ENCODE results near the gene ANKRD35.

Gene ANKRD35

GRCh38 chr1:145892486-145893087 lies 6.9 kb upstream of the ANKRD35 start:
- no peak for DNase-seq

- peak; percentile 96 for DNase-seq
Measured at GRCh38 chr1:145891587-145892485, 6.2 kb upstream of the ANKRD35 start.

- DNase-seq = no peak
Measured at GRCh38 chr1:145891143-145891542, 5.5 kb upstream of the ANKRD35 start.

GRCh38 chr1:145889722-145890121 lies 4.1 kb upstream of the ANKRD35 start:
- no peak for DNase-seq

GRCh38 chr1:145887631-145888030 lies 2.0 kb upstream of the ANKRD35 start:
- DNase-seq = no peak

GRCh38 chr1:145886816-145887215 lies 1.1 kb upstream of the ANKRD35 start:
- no peak for DNase-seq

- DNase-seq = no peak
Measured at GRCh38 chr1:145886390-145886789, 724 bp upstream of the ANKRD35 start.

- no peak for DNase-seq
Measured at GRCh38 chr1:145884675-145885074, 991 bp downstream of the ANKRD35 start.

- peak; percentile 83 for DNase-seq
Measured at GRCh38 chr1:145879775-145880174, 5.9 kb downstream of the ANKRD35 start.

GRCh38 chr1:145878724-145879123 lies 6.9 kb downstream of the ANKRD35 start:
- no peak for DNase-seq

GRCh38 chr1:145877923-145878486 lies 7.7 kb downstream of the ANKRD35 start:
- no peak for DNase-seq

- DNase-seq = no peak
Measured at GRCh38 chr1:145874646-145875045, 11.0 kb downstream of the ANKRD35 start.

GRCh38 chr1:145871994-145872924 lies 13.4 kb downstream of the ANKRD35 start:
- no peak for DNase-seq

GRCh38 chr1:145868232-145868631 lies 17.4 kb downstream of the ANKRD35 start:
- no peak for DNase-seq

GRCh38 chr1:145863282-145864018 lies 22.2 kb downstream of the ANKRD35 start:
- DNase-seq = no peak

- DNase-seq = peak; percentile 85
Measured at GRCh38 chr1:145859491-145860023, 26.1 kb downstream of the ANKRD35 start.

GRCh38 chr1:145858901-145859490 lies 26.7 kb downstream of the ANKRD35 start, which contains the start of gene PIAS3:
Gene PIAS3, minus strand, starts transcription at chr1:145859081. Its CDS starts 91 bp downstream, at chr1:145858990.
- peak; percentile 94 for DNase-seq

- DNase-seq = peak; percentile 81
Measured at GRCh38 chr1:145858238-145858900, 27.3 kb downstream of the ANKRD35 start.

GRCh38 chr1:145857170-145857569 lies 28.5 kb downstream of the ANKRD35 start:
- DNase-seq = no peak

- no peak for DNase-seq
Measured at GRCh38 chr1:145855426-145855948, 30.2 kb downstream of the ANKRD35 start.

All from NCI-H1105 (cell line).